Measurements from ENCODE around the gene INPP4B.

Gene INPP4B

DNA sequence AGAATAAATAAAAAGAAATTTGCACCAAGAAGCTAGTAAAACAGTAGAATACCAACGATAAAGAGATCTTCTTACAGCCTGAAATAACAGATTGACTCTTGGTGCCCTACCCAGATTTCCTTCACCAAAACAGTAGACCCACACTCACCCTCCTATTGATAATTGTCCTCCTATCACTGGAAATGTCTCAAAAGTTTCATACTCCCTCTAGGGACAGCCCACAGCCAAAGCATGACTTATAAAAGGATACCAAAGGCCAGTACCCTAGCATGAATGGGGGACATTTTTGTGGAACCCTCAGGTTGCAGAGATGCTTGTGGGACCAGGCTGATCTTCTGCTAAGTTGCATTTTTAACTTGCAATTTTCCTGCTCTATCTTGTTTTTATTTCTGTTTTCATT lies 104.1 kb downstream of the INPP4B start:
- no peak for DNase-seq (ENCODE audit: low read depth in 2 of 2)

DNA sequence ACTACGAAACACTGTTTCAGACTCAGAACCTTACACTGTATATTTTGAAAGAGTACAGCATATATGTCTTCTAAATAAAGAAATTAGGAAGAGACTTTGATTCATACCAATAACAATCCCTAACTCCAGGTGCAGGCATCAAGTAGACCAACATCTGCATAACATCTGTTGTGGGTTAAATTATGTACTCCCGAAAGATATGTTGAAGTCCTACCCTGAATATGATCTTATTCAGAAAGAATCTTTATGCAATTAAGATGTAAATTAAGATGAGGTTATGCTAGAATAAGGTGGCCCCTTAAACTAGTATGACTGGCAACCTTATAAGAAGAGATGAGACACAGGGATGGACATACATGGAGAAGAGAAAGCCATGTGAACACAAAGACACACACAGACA lies 117.9 kb downstream of the INPP4B start:
- DNase-seq (ENCODE audit: low read depth in 2 of 2) = no peak

DNA sequence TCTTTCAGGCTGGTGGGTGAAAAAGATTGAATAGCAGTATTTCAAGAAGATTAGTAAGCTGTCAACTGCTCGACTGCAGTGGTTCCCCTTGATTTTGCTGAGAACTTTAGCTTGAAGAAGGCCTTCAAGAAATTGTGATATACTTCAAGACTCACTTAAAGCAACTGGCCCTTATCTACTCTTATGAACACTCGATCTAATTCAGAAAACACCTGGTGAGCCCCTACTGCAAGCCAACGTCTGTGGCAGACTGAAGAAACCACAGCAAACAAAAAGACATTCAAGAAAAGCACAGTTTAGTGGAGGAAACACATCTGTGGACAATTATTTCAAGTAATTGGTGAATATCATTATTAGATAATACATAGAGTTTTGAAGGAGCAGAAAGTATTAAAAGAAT lies 119.0 kb downstream of the INPP4B start:
- DNase-seq (ENCODE audit: low read depth in 2 of 2) = no peak

DNA sequence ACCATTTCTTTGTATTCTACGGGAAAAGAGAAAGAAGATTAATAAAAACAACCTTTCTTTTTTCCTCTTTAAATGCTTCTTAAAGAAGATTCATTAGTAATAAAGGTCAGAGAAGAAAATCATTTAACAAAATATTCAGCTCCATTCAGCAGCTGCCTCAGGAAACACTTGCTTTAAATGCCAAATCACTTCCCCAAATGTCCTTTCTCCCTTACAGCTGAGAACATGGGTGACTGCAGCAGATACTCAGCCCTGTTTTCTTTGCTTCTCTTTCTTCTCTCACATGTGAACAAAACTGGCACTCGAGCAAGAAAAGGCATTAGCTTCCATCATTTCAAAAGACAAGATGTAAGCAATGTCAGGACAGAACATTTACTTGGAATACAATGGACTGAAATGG lies 120.2 kb downstream of the INPP4B start:
- no peak for DNase-seq (ENCODE audit: low read depth in 2 of 2)

DNA sequence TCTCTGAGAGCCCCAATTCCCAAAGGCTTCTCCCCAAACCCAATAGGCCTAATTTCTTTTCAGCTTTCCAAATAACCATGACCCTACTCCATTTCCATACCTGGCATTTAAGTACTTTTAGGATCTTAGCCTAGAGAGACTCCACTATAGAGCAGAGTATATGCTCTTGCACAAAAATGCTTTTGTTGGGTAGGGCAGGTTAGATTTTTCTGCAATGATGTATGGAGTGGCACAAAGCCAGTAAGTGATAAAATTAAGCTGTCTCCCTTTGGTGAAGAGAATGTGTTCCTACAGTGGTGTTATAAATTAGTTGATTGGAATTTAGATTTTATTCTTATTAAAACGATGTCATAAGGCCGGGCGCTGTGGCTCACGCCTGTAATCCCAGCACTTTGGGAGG lies 124.9 kb downstream of the INPP4B start:
- DNase-seq (ENCODE audit: low read depth in 2 of 2) = no peak

DNA sequence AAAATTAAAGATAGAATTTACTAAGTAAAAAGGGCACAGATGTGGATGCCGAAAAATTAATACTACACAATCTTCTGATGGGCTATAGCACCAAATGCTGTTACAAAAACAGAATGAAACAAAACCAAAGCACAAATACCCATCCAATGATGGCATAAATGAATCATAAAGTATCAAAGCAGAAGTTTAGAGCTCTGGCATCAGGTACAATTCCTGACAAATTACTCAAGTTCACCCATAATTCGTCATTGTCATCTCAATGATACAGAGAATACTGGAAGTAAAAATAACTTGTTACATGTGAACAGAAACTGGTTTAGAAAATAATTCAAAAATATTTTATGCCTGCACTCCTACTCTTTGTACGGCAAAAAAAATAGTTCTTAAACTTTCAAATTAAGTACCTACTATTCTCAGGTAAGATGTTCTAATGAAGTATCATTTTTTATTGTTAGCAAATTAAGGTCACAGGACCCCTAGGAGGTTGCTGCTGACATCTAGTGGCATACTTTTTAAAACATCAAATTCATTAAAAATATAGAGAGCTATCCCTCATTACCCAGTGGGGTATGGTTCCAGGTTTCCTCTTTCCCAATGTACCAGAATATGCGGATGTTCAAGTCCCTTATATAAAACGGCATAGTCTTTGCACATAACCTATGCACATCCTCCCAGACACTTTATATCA lies 126.1 kb downstream of the INPP4B start:
- DNase-seq (ENCODE audit: low read depth in 2 of 2) = no peak

DNA sequence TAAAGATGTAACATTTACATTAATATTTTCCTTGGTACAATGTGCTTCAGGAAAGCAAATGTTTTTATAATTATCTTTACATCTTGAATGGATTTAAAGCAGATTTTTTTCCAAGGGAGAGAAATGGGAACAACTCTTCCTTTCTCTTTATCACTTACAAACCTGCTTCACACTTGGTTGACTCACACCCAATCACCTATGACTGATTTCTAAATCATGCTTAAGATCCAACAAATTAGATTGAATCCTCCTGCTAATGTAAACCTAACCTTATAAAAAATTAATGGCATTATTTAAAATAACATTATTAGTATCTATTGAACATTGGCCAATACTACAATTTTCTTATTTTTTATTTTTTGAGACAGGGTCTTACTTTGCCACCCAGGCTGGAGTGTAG lies 127.1 kb downstream of the INPP4B start:
- no peak for DNase-seq (ENCODE audit: low read depth in 2 of 2)

DNA sequence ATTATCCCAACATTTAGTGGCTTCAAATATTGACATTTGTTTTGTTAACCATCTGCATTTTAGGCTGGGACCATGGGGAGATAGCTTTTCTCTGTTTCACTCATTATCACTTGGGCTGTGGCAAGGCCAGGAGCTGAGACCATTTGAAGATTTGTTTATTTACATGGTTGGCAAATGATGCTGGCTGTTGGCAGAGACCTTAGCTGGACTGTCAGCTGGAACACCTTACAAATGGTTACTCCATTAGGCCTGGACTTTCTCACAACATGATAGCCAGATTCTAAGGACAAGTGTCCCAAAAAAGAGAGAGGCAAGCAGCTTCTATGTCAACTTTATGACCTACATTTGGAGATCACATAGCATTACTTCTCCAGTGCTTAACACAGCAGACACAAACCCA lies 130.4 kb downstream of the INPP4B start:
- no peak for DNase-seq (ENCODE audit: low read depth in 2 of 2)

DNA sequence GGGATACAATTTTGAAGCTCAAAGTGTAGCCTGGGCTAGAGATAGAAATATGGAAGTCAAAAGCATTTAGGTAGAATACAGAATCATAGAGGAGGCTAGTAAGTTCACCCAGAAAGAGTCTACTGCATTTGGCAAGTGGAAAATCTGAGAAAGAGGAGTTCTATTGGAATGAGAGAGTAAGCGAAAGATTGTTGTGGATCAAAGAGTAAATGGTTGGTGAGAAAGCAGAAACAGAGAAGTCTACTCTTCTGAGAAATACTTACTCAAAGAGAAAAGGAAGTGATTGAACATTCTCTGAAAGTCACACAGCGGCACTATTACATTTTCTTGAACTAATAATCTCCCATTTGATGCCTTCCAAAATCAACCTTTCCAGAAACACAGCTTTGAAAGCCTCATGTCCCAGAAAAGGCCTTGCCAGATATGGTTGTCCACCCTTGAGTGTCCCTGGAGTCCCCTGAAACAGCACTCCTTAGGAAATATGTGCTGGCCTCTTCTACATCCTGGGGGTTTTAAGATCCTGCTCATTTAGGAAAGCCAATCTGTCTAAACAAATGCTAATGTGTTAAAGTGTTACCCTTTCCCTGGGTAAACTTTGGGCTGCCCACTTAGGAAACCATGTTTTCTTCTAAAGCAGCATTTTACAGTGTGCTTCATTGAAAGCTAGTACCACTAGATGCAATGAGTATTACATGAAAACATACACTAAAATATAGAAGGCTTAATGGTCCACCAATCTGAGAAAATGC lies 132.6 kb downstream of the INPP4B start:
- no peak for DNase-seq (ENCODE audit: low read depth in 2 of 2)

DNA sequence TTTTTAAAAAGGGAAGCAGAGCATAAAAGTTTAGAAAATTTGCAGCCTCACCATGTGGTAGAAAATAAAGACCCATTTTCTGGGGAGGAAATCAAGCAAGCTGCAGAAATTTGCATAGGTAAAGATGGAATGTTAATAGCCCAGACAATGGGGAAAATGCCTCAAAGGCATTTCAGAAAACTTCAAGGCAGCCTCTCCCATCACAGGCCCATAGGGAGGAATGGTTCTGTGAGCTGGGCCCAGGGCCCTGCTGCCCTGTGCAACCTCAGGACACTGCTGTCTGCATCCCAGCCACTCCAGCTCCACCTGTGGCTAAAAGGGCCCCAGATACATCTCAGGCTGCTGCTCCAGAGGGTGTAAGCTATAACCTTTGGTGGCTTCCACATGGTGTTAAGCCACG lies 137.9 kb downstream of the INPP4B start:
- no peak for DNase-seq (ENCODE audit: low read depth in 2 of 2)

DNA sequence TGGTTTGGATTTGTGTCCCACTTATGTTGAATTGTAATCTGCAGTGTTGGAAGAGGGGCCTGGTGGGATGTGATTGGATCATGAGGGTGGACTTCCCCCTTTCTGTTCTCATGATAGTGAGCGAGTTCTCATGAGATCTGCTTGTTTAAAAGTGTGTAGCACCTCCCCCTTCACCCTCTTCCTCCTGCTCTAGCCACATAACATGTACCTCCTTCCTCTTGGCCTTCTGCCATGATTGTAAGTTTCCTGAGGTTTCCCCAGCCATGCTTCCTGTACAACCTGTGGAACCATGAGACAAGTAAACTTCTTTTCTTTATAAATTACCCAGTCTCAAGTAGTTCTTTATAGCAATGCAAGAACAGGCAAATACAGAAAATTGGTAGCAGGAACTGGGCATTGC lies 138.7 kb downstream of the INPP4B start:
- DNase-seq (ENCODE audit: low read depth in 2 of 2) = no peak

DNA sequence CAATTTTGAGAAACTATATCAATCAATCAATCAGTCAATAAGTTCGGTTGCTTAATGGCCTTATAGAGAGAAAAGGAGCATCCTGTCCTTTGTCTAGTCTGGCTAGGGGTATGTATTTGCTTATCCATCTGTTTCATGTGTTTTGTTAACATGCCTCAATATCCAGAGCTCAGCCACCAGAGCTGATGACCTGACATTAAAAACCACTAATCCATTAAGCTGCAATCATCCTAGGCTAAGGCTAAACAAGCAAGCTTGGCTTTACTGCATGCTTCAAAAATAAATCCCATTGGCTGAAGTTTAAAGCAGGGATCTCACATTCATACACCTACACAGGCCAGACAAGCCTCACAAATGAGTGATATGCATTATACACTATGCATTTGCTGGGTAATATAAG lies 139.7 kb downstream of the INPP4B start:
- no peak for DNase-seq (ENCODE audit: low read depth in 2 of 2)

DNA sequence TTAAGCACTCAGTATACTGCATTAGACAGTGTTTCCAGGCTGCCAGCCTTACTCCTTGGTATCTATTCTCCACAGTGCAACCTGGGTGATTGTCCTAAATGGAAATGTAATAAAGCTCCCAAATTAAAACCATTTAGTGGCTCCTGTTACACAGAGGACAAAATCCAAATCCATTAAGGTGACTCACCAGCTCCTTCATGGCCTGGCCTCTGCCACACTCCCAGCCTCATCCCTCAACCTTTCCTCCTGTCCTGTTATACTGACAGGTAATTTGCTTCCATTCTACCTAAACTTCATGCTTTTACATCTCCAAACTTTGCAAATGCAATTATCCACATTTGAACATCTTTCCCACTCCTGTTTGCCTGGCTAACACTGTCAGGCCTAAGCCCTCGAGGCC lies 140.3 kb downstream of the INPP4B start:
- DNase-seq (ENCODE audit: low read depth in 2 of 2) = no peak

DNA sequence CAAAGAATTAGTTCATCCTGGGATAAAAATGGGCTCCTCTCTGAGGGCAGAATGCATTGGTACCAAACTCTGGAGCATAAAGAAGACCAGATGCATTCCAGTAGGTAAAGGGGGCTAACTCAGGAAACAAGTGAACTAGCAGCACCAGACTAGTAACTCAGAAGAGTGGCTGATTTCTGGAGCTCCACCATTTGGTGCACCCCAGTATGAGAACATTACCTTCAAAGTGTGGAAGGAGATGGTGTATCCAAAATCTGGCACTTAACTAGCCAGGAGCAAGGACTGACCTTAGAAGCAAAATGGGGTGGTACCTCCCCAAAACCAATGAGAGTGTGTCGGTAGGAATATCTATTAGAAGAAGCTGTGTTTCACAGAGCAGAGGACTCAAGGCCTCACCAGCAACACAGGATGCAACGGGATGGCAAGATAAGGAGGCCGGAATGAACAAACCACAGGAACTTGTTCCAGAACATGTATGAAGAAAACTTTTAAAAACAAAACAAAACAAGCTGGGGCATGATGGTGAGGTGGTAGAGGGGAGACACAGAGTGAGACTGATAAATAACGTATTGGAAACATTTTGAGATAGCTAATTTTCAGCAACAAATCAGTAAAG lies 142.3 kb downstream of the INPP4B start:
- DNase-seq (ENCODE audit: low read depth in 2 of 2) = no peak

DNA sequence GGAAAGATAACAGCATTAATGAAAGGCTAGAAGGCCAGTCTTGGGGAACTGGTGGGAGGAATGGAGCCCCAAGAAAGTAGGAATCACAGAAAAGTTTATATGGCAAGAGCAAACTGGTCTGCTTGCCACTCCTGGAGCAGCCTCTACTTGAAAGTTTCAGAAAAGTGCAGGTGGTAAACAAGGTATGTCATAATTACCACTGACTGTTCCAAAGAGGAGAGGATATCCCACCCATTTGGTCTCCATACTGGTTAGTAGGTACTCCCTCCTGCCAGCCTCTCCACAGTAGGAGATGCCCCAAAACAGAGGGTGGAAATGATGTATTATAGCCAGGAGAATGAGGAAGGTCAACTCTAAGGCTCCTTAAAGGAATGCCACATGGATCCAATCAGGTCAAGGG lies 145.1 kb downstream of the INPP4B start:
- no peak for DNase-seq (ENCODE audit: low read depth in 2 of 2)

DNA sequence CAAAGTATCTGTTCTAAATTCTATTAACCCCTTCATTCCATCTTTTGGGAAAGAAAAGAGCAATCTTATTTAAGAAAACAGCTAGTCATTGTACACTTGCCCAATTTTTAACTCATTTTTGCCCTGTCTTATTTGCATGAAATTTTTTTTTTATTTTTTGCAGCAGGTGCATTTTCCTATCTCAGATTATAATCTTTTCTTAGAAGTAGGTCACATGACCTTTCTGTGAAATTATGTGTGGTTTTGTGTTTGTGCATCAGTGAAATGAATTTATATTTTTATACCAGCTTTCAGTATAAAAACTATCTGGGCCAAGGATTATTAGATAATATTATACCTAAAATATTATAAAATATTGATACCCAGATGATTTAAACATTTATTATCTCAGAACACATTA lies 145.6 kb downstream of the INPP4B start:
- DNase-seq (ENCODE audit: low read depth in 2 of 2) = no peak

DNA sequence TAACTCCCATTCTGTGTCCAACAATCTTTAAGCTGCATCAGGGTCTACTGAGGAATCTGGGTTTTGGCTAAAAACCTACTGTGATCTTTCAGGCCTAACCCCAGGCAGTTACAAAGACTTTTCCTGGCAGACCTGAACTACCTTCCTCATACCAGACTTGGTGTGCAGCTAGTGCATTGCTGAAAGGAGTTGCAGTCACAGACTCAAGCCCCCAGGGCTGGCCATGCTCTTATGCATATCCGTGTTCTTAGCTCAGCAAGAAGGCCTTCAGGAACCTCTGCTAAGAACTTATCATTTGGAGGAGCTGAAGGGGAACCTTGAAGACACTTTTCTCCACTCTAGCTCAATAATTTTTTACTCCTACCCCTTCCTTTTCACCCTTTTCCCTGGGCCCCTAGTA lies 147.5 kb downstream of the INPP4B start:
- no peak for DNase-seq (ENCODE audit: low read depth in 2 of 2)

DNA sequence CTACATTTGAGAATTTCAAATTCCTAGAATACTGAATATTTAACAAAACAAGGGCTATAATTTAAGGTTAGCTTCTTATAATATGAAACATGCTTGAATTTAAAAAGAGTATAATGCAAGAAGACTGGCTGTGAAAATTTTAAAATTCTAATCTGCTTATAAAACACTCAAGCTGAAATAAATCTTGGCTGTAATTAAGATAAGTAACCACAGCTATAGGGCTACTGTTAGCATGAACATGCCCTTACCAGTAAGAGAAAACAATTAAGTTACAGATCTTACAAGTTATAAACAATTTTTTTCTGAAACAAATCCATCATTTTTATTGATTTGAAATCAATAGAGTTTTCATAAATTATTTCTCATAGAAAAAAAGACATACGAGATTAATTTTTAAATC lies 148.2 kb downstream of the INPP4B start:
- DNase-seq (ENCODE audit: low read depth in 2 of 2) = no peak

DNA sequence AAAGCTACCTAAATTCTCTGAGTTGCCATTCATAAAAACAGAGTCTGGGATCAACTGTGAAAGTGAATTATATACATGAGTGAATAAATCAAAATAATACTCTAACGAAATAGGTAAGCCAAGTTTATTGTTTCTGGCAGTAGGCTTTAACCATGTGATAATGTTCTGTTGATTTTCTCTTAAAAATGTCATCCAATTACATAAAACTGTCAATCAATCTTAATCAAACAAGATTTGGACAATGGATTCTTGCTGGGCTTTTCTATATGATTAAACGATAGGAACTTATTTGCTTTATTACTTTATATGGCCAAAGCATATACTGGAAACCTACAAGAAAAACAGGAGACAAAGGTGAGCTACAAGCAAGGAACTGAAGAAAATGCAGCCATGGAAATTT lies 148.8 kb downstream of the INPP4B start:
- no peak for DNase-seq (ENCODE audit: low read depth in 2 of 2)

DNA sequence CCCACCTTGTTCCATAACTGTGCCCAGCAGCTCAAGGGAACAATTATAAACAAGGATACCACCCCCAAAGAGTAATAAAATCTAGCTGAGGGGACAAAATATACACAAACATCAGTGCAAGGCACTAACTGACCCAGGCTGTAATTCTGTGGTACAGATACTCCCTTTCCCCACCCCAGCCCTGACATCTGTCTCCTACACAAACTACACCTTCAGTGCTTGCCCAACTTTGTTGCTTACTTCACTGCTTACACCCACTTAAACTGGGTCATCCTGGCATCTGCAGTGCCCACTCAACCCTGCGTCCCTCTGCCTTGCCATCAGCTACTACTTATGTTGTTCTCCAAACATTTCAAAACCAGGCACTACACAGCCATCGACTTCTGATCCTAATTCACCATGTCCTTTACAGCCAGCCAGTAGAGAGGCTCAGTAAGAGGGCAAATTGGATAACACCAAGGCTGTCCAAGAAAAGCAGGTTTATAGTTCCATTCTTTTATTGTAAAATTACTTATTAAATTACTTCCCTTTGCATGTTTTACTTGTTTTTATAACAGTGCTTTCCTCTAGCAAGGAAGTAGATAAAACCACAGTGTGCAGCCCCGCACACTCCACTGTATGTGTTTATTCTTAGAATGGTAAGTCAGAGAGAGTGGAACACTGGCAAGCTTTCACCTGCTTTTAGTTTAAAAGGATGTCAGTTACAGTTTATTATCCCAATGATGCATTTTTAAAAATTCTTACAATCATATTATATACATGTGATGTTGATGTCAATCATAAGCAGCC lies 149.6 kb downstream of the INPP4B start:
- no peak for DNase-seq (ENCODE audit: low read depth in 2 of 2)

DNA sequence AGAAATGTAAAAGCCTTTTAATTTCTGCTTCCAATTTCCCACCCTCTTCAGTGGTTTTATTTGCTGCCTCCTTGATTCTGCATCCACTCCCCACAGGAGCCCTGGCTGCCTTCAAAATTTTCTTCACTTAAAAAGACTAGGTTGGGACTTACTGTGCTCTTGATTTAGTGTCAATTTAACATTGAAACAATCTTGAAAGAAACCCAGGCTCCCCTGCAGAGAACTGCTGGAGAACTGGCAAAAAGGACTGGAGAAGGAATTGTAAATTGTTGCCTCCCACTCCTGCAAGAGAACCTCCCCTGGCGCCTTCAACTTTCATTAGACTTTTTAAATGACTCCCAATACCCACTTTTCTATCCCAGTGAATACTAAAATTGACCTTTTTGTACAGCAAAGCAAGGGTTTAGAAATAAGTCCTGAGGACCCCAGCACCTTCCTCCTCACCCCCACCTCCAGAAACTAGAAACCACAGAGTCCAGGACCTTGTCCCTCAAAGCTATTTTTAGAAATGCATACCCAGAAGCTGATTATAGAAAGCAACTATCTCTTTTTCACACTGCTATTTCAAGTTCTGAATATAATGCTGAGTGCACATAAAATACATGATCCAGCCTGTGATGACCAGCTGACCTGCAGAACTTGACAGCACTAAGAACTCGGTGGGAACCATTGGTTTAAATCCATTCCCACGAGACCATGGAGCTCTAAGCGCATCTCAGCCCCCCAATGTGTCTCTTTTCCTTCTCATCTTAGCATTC lies 155.5 kb downstream of the INPP4B start:
- no peak for DNase-seq (ENCODE audit: low read depth in 2 of 2)
